HG02885 (cell line): ENCODE data around the gene ZNF367.

Source experiments
- ATAC-seq: cut with Tn5 transposase; IDR thresholded peaks from one replicate; pipeline ENCODE4 v1.9.1; 2021; ENCODE audit warnings: mild to moderate bottlenecking; ENCODE audit not compliant: unreplicated experiment, poor library complexity

Gene ZNF367

GRCh38 chr9:96418083-96418919 is at the start of gene ZNF367:
TSS of gene ZNF367 (minus strand) at chr9:96418370. CDS start at chr9:96418032, 338 bp downstream.
- peak; percentile 72 for ATAC-seq

- no peak for ATAC-seq
These were observed 49.6 kb upstream of the ZNF367 start for GRCh38 chr9:96467784-96468183.

GRCh38 chr9:96464426-96464825 is 46.3 kb upstream of the ZNF367 start:
- ATAC-seq = no peak

- no peak for ATAC-seq
These were observed 44.4 kb upstream of the ZNF367 start for GRCh38 chr9:96462541-96462940.

- ATAC-seq = no peak
These were observed 43.2 kb upstream of the ZNF367 start for GRCh38 chr9:96461336-96461735.

GRCh38 chr9:96460882-96461281 is 42.7 kb upstream of the ZNF367 start:
- ATAC-seq = no peak

- no peak for ATAC-seq
These were observed 42.3 kb upstream of the ZNF367 start for GRCh38 chr9:96460470-96460869.

- ATAC-seq = no peak
These were observed 41.3 kb upstream of the ZNF367 start for GRCh38 chr9:96459268-96460007.

- no peak for ATAC-seq
These were observed 40.1 kb upstream of the ZNF367 start for GRCh38 chr9:96458226-96458625.

GRCh38 chr9:96457266-96457665 is 39.1 kb upstream of the ZNF367 start:
- no peak for ATAC-seq

- no peak for ATAC-seq
These were observed 35.5 kb upstream of the ZNF367 start for GRCh38 chr9:96453625-96454024.

GRCh38 chr9:96450613-96451528 is 32.7 kb upstream of the ZNF367 start:
- ATAC-seq = peak; percentile 1

- ATAC-seq = peak; percentile 98
These were observed 31.9 kb upstream of the ZNF367 start, which contains the start of gene HABP4 for GRCh38 chr9:96449845-96450612. TSS of gene HABP4 (plus strand) at chr9:96450169. CDS start at chr9:96450280, 111 bp downstream.

- peak; percentile 24 for ATAC-seq
These were observed 31.3 kb upstream of the ZNF367 start for GRCh38 chr9:96449523-96449844.

- ATAC-seq = no peak
These were observed 30.5 kb upstream of the ZNF367 start for GRCh38 chr9:96448546-96449170.

- no peak for ATAC-seq
These were observed 29.2 kb upstream of the ZNF367 start for GRCh38 chr9:96447406-96447805.

GRCh38 chr9:96442491-96442890 is 24.3 kb upstream of the ZNF367 start:
- no peak for ATAC-seq

GRCh38 chr9:96441798-96442445 is 23.8 kb upstream of the ZNF367 start:
- no peak for ATAC-seq

- ATAC-seq = no peak
These were observed 22.6 kb upstream of the ZNF367 start for GRCh38 chr9:96440671-96441199.
